ENCODE results near the gene GLIS1.

DNA sequence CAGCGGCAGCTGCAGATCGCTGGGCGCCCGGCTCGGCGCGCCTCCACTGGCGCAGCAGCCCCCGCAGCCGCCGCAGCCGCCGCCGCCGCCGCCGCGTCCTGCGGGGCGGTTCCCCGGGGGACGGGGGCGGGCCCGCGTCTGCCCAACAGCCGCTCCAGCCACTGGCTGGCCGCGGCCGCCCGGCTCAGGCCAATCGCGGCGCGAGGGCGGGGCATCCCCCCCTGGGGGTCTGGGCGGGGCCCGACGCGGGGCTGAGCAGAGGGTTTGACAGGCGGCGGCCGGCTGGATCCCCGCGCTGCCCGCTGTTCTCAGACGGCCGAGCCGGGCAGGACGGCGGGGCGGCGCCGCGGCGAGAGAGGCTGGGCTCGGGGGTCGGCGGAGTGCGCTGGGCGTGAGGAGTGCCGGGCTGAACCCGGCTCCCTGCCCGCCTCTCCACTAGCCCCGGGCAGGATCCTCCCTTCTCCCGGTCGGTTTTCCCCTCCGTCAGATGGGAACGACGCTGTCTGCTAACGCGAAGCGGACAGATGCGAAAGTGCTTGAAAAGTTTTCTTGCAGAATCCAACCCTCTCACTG lies at the start of gene GLIS1:
- TF ChIP-seq EZH2 (optimal IDR thresholded peaks at IDR 0.05; ENCODE audit: low read depth, low read length) (no peak), EZH2phosphoT487 (IDR thresholded peaks at IDR 0.05; ENCODE audit: low read length) (no peak)
- TF ChIP-seq, protein P1, sequence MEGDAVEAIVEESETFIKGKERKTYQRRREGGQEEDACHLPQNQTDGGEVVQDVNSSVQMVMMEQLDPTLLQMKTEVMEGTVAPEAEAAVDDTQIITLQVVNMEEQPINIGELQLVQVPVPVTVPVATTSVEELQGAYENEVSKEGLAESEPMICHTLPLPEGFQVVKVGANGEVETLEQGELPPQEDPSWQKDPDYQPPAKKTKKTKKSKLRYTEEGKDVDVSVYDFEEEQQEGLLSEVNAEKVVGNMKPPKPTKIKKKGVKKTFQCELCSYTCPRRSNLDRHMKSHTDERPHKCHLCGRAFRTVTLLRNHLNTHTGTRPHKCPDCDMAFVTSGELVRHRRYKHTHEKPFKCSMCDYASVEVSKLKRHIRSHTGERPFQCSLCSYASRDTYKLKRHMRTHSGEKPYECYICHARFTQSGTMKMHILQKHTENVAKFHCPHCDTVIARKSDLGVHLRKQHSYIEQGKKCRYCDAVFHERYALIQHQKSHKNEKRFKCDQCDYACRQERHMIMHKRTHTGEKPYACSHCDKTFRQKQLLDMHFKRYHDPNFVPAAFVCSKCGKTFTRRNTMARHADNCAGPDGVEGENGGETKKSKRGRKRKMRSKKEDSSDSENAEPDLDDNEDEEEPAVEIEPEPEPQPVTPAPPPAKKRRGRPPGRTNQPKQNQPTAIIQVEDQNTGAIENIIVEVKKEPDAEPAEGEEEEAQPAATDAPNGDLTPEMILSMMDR (IDR thresholded peaks at IDR 0.05; ENCODE audit: low read length), result no peak
